Cardiac muscle cell (in vitro differentiated cells and primary cell): ENCODE measurements around the gene COL7A1. TPM values are rescaled to one million over a fixed set of nuclear protein-coding genes. Genes with fewer than 3 reads are reported as not detected.

ENCODE experiments used
- DNase-seq, 2 donors: peaks; one replicate each; pipeline versions ENCODE4 v3.0.0 to v3.0.0-alpha.2; 2010 to 2017; ENCODE audit warnings: low read depth in 1 of 2, low spot score in 1 of 2
- H3K27ac ChIP-seq: fragments of 200-600 bp; sonication (generic); 2 replicates; pipeline ENCODE4 v1.5.1; 2016
- H3K27me3 ChIP-seq: fragments of 200-600 bp; sonication (generic); 2 replicates; pipeline ENCODE4 v1.6.0; 2016; ENCODE audit warnings: control low read depth
- H3K36me3 ChIP-seq: fragments of 200-600 bp; sonication (generic); 2 replicates; pipeline ENCODE4 v1.5.1; 2016; ENCODE audit warnings: control low read depth
- H3K4me1 ChIP-seq: fragments of 200-600 bp; sonication (generic); 2 replicates; pipeline ENCODE4 v1.8.1; 2017; ENCODE audit warnings: low read depth, mild to moderate bottlenecking, mixed run types
- H3K4me3 ChIP-seq: fragments of 200-600 bp; sonication (generic); 2 replicates; pipeline ENCODE4 v1.5.1; 2016; ENCODE audit warnings: mild to moderate bottlenecking
- H3K9me3 ChIP-seq: fragments of 200-600 bp; sonication (generic); 2 replicates; pipeline ENCODE4 v1.5.1; 2017; ENCODE audit warnings: low read depth, mild to moderate bottlenecking, control low read depth
- CTCF ChIP-seq: IDR thresholded peaks from 2 replicates; pipeline ENCODE4 v1.5.1; 2012; ENCODE audit warnings: low read depth, mild to moderate bottlenecking, low read length
- polyA plus RNA-seq: library from polyadenylated mRNA; unstranded; fragments of >200 nt; fragmentation: Nextera tagmentation; extraction: Ambion mirVana; gene quantifications from 2 replicates; pipeline ENCODE4 v1.2.1, GENCODE V29; 2016
- total RNA-seq: library from RNA; depleted of rRNA; stranded (reverse); fragments of >200 nt; gene quantifications from 2 replicates; pipeline ENCODE4 v1.2.3, GENCODE V29; 2016

The COL7A1 gene
- total and polyA plus RNA-seq, 2 experiments from 2014 or later = 53.8 to 63.0 TPM

GRCh38 chr3:48544141-48544540, 51.0 kb downstream of the COL7A1 start:
- H3K4me1 ChIP-seq = no peaks in the 10 kb centered on the region
- H3K4me3 ChIP-seq = no peak overlapping the region
- TF ChIP-seq CTCF = no peak
- no peaks in the 10 kb centered on the region for H3K9me3 ChIP-seq
- DNase-seq = no peak
- peaks cover 57% of the 10 kb centered on the region for H3K36me3 ChIP-seq
- H3K27me3 ChIP-seq = no peaks in the 10 kb centered on the region
- H3K27ac ChIP-seq = no peak overlapping the region

GRCh38 chr3:48543271-48543866, 51.8 kb downstream of the COL7A1 start:
- no peak for TF ChIP-seq CTCF
- no peak overlapping the region for H3K4me3 ChIP-seq
- H3K4me1 ChIP-seq = no peaks in the 10 kb centered on the region
- H3K9me3 ChIP-seq = no peaks in the 10 kb centered on the region
- no peak overlapping the region for H3K27ac ChIP-seq
- peaks cover 62% of the 10 kb centered on the region for H3K36me3 ChIP-seq
- no peak for DNase-seq
- no peaks in the 10 kb centered on the region for H3K27me3 ChIP-seq

GRCh38 chr3:48538451-48538850, 56.7 kb downstream of the COL7A1 start:
- Histone ChIP-seq H3K4me3 (no peak overlapping the region), H3K27me3 (no peaks in the 10 kb centered on the region), H3K9me3 (no peaks in the 10 kb centered on the region), H3K27ac (no peak overlapping the region), H3K36me3 (peaks cover 61% of the 10 kb centered on the region), H3K4me1 (no peaks in the 10 kb centered on the region)
- no peak for TF ChIP-seq CTCF
- no peak for DNase-seq

GRCh38 chr3:48536785-48537184, 58.3 kb downstream of the COL7A1 start:
- TF ChIP-seq CTCF = no peak
- Histone ChIP-seq H3K27ac (no peak overlapping the region), H3K27me3 (no peaks in the 10 kb centered on the region), H3K9me3 (no peaks in the 10 kb centered on the region), H3K4me3 (no peak overlapping the region), H3K4me1 (no peaks in the 10 kb centered on the region), H3K36me3 (peaks cover 72% of the 10 kb centered on the region)
- DNase-seq = no peak

- Histone ChIP-seq H3K4me1 (no peaks in the 10 kb centered on the region), H3K36me3 (peaks cover 77% of the 10 kb centered on the region), H3K4me3 (no peak overlapping the region), H3K9me3 (no peaks in the 10 kb centered on the region), H3K27ac (no peak overlapping the region), H3K27me3 (no peaks in the 10 kb centered on the region)
- no peak for DNase-seq
- TF ChIP-seq CTCF = no peak
These were observed 59.0 kb downstream of the COL7A1 start for GRCh38 chr3:48536116-48536515.
